ACC112 (cell line): ENCODE results near the gene STAB1.
"Not testable (repeated sequence)": the region's sequence is repeated elsewhere in the genome, so short reads cannot be mapped to it uniquely, and the experiment has no call there.

ENCODE experiments used
- H2AFZ ChIP-seq: fragments of 200-600 bp; sonication (generic); one replicate; pipeline ENCODE4 v1.6.0; 2017; ENCODE audit warnings: antibody characterized with exemption, low read length; ENCODE audit not compliant: unreplicated experiment
- H3K27ac ChIP-seq: fragments of 200-600 bp; sonication (generic); 2 replicates; pipeline ENCODE4 v1.5.1; 2014; ENCODE audit warnings: low read depth, mild to moderate bottlenecking, antibody characterized with exemption, low read length, moderate library complexity
- H3K27me3 ChIP-seq: fragments of 200-600 bp; sonication (generic); 2 replicates; pipeline ENCODE4 v1.6.1; 2014; ENCODE audit warnings: mild to moderate bottlenecking, antibody characterized with exemption, low read length, moderate library complexity, mixed read lengths; ENCODE audit not compliant: insufficient read depth
- H3K36me3 ChIP-seq: fragments of 200-600 bp; sonication (generic); 2 replicates; pipeline ENCODE4 v1.6.1; 2016; ENCODE audit warnings: mild to moderate bottlenecking, antibody characterized with exemption, low read length, moderate library complexity, mixed read lengths; ENCODE audit not compliant: insufficient read depth
- H3K4me1 ChIP-seq: fragments of 200-600 bp; sonication (generic); one replicate; pipeline ENCODE4 v1.6.1; 2016; ENCODE audit warnings: low read length, mixed read lengths; ENCODE audit not compliant: insufficient read depth, unreplicated experiment, control insufficient read depth
- H3K4me3 ChIP-seq: fragments of 200-600 bp; sonication (generic); 2 replicates; pipeline ENCODE4 v1.5.1; 2014; ENCODE audit warnings: mild to moderate bottlenecking, low read depth, low read length
- H3K79me2 ChIP-seq: fragments of 200-600 bp; sonication (generic); one replicate; pipeline ENCODE4 v1.6.0; 2016; ENCODE audit warnings: low read length; ENCODE audit not compliant: control insufficient read depth, unreplicated experiment, insufficient read depth

The STAB1 gene

DNA sequence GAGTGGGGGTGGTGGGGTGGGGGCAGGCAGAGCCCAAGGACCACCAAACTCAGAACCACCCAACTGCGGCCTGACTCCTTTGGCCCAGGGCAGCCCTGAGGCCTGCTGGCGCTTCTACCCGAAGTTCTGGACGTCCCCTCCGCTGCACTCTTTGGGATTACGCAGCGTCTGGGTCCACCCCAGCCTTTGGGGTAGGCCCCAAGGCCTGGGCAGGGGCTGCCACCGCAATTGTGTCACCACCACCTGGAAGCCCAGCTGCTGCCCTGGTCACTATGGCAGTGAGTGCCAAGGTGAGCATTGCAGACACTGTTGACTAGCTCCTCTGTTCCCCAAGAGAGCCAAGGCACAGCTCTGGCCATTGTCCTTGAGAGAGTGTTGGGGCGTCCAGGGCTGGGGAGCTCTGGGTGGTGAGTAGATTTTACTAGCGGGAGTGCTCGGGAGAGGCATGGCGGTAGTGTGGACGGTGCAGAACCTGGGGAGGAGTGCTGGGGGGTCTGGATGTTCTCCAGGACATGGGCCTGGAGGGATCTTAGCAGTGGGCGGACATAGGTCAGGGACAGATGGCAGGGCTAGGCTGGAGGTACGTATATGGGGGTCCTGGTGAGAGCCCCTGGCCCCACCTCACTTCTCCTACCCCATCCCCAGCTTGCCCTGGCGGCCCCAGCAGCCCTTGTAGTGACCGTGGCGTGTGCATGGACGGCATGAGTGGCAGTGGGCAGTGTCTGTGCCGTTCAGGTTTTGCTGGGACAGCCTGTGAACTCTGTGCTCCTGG is 25.8 kb downstream of the STAB1 start:
- Histone ChIP-seq H3K27ac (no peak overlapping the region), H3K79me2 (no peaks in the 10 kb centered on the region), H3K36me3 (no peaks in the 10 kb centered on the region), H3K27me3 (no peaks in the 10 kb centered on the region), H2AFZ (no peak overlapping the region), H3K4me3 (no peak overlapping the region), H3K4me1 (no peaks in the 10 kb centered on the region)

- Histone ChIP-seq H3K4me1 (no peaks in the 10 kb centered on the region), H3K79me2 (no peaks in the 10 kb centered on the region), H3K27me3 (no peaks in the 10 kb centered on the region), H3K27ac (no peak overlapping the region), H3K4me3 (no peak overlapping the region), H3K36me3 (no peaks in the 10 kb centered on the region), H2AFZ (no peak overlapping the region)
These were observed 26.3 kb downstream of the STAB1 start for GRCh38 chr3:52521488-52521824.

DNA sequence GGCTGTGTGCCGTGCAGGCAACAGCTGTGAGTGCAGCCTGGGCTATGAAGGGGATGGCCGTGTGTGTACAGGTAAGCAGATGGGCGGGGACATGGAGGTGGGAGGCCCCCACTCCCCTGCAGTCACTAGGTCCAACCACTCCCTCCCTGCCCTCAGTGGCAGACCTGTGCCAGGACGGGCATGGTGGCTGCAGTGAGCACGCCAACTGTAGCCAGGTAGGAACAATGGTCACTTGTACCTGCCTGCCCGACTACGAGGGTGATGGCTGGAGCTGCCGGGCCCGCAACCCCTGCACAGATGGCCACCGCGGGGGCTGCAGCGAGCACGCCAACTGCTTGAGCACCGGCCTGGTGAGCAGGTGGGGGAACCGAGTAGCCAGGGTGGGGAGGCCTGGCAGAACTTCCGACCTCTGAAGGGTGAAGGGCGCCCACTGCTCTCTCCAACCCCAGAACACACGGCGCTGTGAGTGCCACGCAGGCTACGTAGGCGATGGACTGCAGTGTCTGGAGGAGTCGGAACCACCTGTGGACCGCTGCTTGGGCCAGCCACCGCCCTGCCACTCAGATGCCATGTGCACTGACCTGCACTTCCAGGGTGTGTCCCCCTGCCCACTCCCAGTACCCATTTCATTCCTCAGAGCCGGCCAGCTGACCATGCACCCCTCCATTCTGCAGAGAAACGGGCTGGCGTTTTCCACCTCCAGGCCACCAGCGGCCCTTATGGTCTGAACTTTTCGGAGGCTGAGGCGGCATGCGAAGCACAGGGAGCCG is 26.9 kb downstream of the STAB1 start:
- no peak overlapping the region for H3K27ac ChIP-seq
- no peaks in the 10 kb centered on the region for H3K27me3 ChIP-seq
- no peaks in the 10 kb centered on the region for H3K79me2 ChIP-seq
- H3K4me1 ChIP-seq: peaks cover 4% of the 10 kb centered on the region
- no peak overlapping the region for H2AFZ ChIP-seq
- no peak overlapping the region for H3K4me3 ChIP-seq
- no peaks in the 10 kb centered on the region for H3K36me3 ChIP-seq

DNA sequence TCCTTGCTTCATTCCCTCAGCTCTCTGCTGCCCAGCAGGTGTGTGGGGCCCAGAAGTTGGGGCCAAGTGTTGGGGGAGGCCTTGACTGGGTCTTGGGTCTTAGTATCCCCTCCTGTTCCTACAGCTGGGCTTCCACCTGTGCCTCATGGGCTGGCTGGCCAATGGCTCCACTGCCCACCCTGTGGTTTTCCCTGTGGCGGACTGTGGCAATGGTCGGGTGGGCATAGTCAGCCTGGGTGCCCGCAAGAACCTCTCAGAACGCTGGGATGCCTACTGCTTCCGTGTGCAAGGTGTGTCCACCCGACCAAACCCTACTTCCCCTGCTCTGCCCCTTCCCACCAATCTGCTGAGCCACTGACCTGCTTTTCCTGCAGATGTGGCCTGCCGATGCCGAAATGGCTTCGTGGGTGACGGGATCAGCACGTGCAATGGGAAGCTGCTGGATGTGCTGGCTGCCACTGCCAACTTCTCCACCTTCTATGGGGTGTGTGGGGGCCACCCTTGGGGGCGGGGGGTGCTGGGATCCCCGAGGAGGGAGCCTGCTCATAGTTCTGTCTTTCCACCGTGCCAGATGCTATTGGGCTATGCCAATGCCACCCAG is 27.6 kb downstream of the STAB1 start:
- Histone ChIP-seq H3K27ac (no peak overlapping the region), H3K36me3 (no peaks in the 10 kb centered on the region)

GRCh38 chr3:52523386-52524257 is 28.5 kb downstream of the STAB1 start:
- Histone ChIP-seq H3K4me1 (peaks cover 8% of the 10 kb centered on the region), H3K4me3 (no peak overlapping the region), H3K36me3 (peaks cover 5% of the 10 kb centered on the region; the same call in 1 of the 2 replicates), H3K27me3 (no peaks in the 10 kb centered on the region), H3K79me2 (no peaks in the 10 kb centered on the region), H3K27ac (no peak overlapping the region), H2AFZ (no peak overlapping the region)

More for the DNA sequence above, 27.6 kb downstream of the STAB1 start:
- Histone ChIP-seq H3K27me3 (no peaks in the 10 kb centered on the region), H3K4me1 (peaks cover 8% of the 10 kb centered on the region), H2AFZ (no peak overlapping the region), H3K79me2 (no peaks in the 10 kb centered on the region), H3K4me3 (no peak overlapping the region)

DNA sequence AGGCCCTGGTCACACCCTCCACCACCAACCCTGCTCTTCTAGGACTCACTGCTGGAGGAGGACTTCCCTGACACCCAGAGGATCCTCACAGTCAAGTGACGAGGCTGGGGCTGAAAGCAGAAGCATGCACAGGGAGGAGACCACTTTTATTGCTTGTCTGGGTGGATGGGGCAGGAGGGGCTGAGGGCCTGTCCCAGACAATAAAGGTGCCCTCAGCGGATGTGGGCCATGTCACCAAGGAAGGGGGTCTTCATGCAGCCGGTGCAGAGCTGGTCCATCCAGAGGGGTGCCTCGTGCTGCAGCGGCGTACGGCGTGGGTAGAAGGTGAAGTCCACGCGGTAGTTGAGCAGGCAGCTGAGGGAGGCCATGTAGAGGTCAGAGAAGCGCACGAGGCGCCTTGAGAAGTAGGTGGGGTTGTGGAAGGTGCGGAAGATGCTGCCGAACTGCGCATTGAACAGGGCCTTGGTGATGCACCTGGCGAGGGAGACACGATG is 29.2 kb downstream of the STAB1 start:
- Histone ChIP-seq H3K27ac (no peak overlapping the region), H3K36me3 (peaks cover 5% of the 10 kb centered on the region; the same call in 1 of the 2 replicates), H3K4me3 (no peak overlapping the region), H3K79me2 (peaks cover 6% of the 10 kb centered on the region), H3K27me3 (no peaks in the 10 kb centered on the region), H3K4me1 (peaks cover 8% of the 10 kb centered on the region), H2AFZ (no peak overlapping the region)

- peaks cover 11% of the 10 kb centered on the region for H3K79me2 ChIP-seq
- H3K4me1 ChIP-seq: peaks cover 13% of the 10 kb centered on the region
- no peak overlapping the region for H3K27ac ChIP-seq
- H3K36me3 ChIP-seq: peaks cover 5% of the 10 kb centered on the region; the same call in 1 of the 2 replicates
- H2AFZ ChIP-seq: no peak overlapping the region
- H3K27me3 ChIP-seq: no peaks in the 10 kb centered on the region
- no peak overlapping the region for H3K4me3 ChIP-seq
These were observed 29.9 kb downstream of the STAB1 start for GRCh38 chr3:52524752-52525679.

- Histone ChIP-seq H3K4me1 (peaks cover 20% of the 10 kb centered on the region), H2AFZ (no peak overlapping the region), H3K27me3 (no peaks in the 10 kb centered on the region), H3K79me2 (peaks cover 20% of the 10 kb centered on the region), H3K27ac (no peak overlapping the region), H3K36me3 (peaks cover 5% of the 10 kb centered on the region; the same call in 1 of the 2 replicates), H3K4me3 (no peak overlapping the region)
These were observed 30.8 kb downstream of the STAB1 start for GRCh38 chr3:52525680-52526561.

- H2AFZ ChIP-seq, H3K36me3 ChIP-seq, H3K4me3 ChIP-seq, H3K27ac ChIP-seq, H3K27me3 ChIP-seq: not testable (repeated sequence)
- peaks cover 27% of the 10 kb centered on the region for H3K79me2 ChIP-seq
- H3K4me1 ChIP-seq: peaks cover 27% of the 10 kb centered on the region
These were observed 31.5 kb downstream of the STAB1 start for GRCh38 chr3:52526671-52527038.
